GM12865 (cell line): ENCODE measurements around the gene REEP3.

ENCODE experiments used
- DNase-seq: peaks from one replicate; pipeline ENCODE4 v3.0.0; 2010; ENCODE audit warnings: low read depth
- H3K4me3 ChIP-seq: 2 replicates; pipeline ENCODE4 v1.5.1; 2011; ENCODE audit warnings: mild to moderate bottlenecking, low read depth, low read length, control low read depth
- TF ChIP-seq, protein P1 (sequence below): IDR thresholded peaks from 2 replicates; pipeline ENCODE4 v1.5.1; 2011; ENCODE audit warnings: low read length, control low read depth, low read depth, inconsistent platforms; ENCODE audit not compliant: insufficient read depth; ENCODE audit errors: missing control alignments

The REEP3 gene

GRCh38 chr10:63624701-63625100 is 103.5 kb downstream of the REEP3 start:
- DNase-seq = no peak
- TF ChIP-seq, protein P1, sequence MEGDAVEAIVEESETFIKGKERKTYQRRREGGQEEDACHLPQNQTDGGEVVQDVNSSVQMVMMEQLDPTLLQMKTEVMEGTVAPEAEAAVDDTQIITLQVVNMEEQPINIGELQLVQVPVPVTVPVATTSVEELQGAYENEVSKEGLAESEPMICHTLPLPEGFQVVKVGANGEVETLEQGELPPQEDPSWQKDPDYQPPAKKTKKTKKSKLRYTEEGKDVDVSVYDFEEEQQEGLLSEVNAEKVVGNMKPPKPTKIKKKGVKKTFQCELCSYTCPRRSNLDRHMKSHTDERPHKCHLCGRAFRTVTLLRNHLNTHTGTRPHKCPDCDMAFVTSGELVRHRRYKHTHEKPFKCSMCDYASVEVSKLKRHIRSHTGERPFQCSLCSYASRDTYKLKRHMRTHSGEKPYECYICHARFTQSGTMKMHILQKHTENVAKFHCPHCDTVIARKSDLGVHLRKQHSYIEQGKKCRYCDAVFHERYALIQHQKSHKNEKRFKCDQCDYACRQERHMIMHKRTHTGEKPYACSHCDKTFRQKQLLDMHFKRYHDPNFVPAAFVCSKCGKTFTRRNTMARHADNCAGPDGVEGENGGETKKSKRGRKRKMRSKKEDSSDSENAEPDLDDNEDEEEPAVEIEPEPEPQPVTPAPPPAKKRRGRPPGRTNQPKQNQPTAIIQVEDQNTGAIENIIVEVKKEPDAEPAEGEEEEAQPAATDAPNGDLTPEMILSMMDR = no peak
- no peak overlapping the region for H3K4me3 ChIP-seq

DNA sequence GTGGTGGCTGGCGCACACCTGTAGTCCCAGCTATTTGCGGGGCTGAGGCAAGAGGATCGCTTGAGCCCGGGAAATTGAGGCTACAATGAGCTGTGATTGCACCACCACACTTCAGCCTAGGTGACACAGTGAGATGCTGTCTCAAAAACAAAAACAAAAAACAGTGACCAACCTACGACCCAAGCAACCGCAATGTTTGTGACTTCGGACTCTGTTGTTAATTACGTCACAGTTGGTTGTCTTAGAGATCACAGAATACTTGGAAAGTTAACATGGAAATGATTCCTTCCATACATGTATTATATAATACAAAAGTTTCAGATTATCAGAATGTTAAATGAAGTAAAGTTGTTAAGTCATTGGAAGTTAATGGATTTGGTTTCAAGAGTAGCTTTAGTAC is 106.2 kb downstream of the REEP3 start:
- TF ChIP-seq, protein P1 = no peak
- no peak overlapping the region for H3K4me3 ChIP-seq
- DNase-seq = no peak

GRCh38 chr10:63627881-63628296 is 106.7 kb downstream of the REEP3 start:
- no peak for DNase-seq
- peak overlapping the region; percentile 96; the same call in 1 of the 2 replicates for H3K4me3 ChIP-seq
- TF ChIP-seq, protein P1 = no peak

- TF ChIP-seq, protein P1 = no peak
- H3K4me3 ChIP-seq = peak overlapping the region; percentile 96
- peak; percentile 89 for DNase-seq
Measured at GRCh38 chr10:63628526-63629362, 107.5 kb downstream of the REEP3 start.

DNA sequence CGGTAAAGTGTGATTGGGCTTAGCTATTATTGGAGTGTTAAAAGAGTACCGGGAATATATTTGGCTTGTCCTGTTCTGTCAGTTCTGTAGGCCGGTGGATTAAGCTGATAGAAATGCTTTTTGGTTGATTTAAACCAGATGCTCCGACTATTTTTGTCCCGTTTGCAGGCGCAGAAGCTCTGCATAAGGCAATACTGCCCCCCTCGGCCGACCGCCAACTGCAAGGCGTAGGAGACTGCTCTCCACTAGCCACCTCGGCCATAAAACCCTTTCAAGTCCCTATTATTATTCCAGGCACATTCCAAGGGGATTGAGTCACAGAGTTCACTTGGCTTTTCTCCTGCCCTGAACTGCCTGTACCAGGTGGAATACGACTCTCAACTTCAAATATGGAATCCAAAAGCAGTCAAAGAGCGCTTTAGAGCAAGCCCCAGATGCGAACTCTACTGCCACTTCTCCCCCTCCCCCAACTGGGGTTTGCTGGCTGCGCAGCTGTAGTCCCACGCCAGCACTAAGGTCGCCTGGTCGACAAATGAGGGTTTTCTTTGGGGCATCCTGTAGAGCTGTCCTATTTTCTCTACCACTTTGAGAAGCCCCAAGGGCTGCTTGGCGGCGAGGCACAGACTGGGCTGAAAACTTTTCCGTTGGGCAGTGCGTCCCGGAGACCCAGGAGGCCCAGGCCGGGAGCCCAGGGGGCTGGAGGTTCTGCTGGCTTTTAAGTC is 108.3 kb downstream of the REEP3 start:
- TF ChIP-seq, protein P1 = peak; percentile 90
- peak overlapping the region; percentile 96 for H3K4me3 ChIP-seq
- peak; percentile 95 for DNase-seq

DNA sequence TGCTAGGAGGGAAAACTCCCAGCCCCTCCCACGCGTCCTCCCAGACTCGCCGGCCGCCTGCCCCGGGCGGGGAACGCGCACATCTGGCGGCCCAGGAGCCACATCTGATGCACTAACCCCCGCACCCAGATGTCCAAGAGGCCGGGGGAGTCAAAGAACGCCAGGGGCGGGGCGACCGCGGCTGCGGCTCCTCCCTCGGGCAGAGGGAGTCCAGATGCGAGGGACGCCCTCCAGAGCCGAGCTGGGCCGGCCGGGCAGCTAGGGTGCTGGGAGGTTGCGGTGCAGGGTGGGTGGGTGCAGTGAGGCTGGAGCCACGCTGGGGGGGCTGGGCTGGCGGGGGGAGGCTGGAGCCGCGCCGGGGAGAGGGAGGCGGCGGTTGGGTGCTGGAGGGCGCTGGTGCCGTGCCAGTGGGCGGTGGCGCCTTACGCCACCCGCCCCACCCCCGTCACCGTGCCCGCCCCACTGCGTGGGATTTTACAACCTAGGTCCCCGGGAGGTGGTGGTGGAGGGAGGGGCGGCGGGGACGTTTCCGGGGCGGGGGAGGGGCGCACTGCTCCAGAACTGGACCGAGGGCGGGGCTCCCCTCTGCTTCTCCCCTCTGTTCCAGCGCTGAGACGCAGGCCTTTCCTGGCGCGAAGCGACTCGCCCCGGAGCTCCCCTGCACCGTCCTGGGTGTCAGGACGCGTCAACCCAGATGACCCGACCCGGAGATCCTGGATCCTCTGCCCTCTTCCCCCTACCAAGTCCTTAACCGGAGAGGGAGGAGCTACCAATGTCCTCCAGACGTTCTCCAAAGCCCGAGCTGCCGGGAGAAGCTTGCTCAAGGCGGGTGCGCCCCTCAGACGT is 109.1 kb downstream of the REEP3 start:
- TF ChIP-seq, protein P1 = no peak
- peak overlapping the region; percentile 96 for H3K4me3 ChIP-seq
- peak; percentile 91 for DNase-seq
